ENCODE data around the gene AGFG2. TPM values are rescaled to one million over a fixed set of nuclear protein-coding genes. Genes with fewer than 3 reads are reported as not detected.

AGFG2 gene, protein sequence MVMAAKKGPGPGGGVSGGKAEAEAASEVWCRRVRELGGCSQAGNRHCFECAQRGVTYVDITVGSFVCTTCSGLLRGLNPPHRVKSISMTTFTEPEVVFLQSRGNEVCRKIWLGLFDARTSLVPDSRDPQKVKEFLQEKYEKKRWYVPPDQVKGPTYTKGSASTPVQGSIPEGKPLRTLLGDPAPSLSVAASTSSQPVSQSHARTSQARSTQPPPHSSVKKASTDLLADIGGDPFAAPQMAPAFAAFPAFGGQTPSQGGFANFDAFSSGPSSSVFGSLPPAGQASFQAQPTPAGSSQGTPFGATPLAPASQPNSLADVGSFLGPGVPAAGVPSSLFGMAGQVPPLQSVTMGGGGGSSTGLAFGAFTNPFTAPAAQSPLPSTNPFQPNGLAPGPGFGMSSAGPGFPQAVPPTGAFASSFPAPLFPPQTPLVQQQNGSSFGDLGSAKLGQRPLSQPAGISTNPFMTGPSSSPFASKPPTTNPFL
- total RNA-seq (2022) (45.6 and 63.1 TPM in 2 replicates), Bru-seq, nascent RNA (percentile 81 among the genes with signal in this experiment), BruChase-seq, experiment 1, labeled RNA remaining after a 6-hour chase (percentile 71 among the genes with signal in this experiment), BruChase-seq, experiment 2, labeled RNA remaining after a 2-hour chase (percentile 76 among the genes with signal in this experiment)
- long read RNA-seq, full-length matches to known transcripts: 21 of 41 reads
- long read RNA-seq, partial matches to known transcripts: 8 of 41 reads
- long read RNA-seq, other reads (novel, unspliced or antisense): 12 of 41 reads

DNA sequence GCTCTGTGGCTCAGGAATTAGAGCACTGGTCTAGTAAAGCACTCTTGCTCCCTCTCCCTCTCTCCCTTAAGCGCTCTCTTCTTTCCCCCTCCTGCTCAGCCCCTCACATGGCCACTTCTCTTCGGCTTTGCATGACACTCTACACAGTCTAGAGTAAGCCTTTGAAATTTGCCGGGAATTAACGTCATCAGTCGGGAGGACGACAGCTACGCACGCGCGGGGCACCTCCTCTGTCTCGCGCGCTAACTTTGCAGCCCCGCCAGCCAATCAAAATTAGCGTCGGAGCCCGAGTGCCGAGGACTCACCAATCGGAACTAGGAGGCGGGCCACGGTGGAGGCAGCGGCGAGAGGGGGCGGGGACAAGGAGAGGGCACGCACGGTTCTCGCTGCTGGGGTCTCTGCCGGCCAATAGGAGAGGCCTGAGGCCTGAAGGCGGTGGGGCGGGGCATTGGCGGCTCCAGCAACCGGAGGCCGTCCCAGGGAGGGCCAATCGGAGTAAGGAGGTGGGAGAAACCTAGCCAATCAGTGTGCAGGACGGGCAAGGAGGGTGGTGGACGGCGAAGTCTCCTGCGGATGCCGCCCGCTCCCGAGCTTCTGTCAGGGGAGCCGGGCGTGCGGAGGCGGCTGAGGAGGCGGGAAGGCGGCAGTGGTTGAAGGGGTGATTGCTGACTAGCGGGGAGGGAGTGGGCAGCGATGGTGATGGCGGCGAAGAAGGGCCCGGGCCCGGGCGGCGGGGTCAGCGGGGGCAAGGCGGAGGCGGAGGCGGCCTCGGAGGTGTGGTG is at the start of gene AGFG2:
TSS of gene AGFG2 (plus strand) at position 550 of the 782 bp plus-strand sequence. CDS start at position 694, 144 bp downstream.
- no peaks in the 10 kb centered on the region for H3K9me3 Mint-ChIP-seq (ENCODE audit: low read depth, unreplicated experiment)
- CTCF ChIA-PET: interaction anchor here (1.0 to 1.6 kb wide), 2 partner anchors 21 to 51 kb away, joined by 3 read pairs; no protein-coding TSS in a partner anchor
- H3K27ac Mint-ChIP-seq (ENCODE audit: unreplicated experiment): peak within 1 kb of the TSS; percentile 92
- TF ChIP-seq, protein P1, sequence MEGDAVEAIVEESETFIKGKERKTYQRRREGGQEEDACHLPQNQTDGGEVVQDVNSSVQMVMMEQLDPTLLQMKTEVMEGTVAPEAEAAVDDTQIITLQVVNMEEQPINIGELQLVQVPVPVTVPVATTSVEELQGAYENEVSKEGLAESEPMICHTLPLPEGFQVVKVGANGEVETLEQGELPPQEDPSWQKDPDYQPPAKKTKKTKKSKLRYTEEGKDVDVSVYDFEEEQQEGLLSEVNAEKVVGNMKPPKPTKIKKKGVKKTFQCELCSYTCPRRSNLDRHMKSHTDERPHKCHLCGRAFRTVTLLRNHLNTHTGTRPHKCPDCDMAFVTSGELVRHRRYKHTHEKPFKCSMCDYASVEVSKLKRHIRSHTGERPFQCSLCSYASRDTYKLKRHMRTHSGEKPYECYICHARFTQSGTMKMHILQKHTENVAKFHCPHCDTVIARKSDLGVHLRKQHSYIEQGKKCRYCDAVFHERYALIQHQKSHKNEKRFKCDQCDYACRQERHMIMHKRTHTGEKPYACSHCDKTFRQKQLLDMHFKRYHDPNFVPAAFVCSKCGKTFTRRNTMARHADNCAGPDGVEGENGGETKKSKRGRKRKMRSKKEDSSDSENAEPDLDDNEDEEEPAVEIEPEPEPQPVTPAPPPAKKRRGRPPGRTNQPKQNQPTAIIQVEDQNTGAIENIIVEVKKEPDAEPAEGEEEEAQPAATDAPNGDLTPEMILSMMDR (IDR thresholded peaks at IDR 0.05; ENCODE audit: unreplicated experiment): no peak
- H3K27me3 Mint-ChIP-seq (ENCODE audit: unreplicated experiment): no peaks in the 10 kb centered on the region
- peak; percentile 99 for DNase-seq
- no TSS peak for BruUV-seq (replicated peaks)
- H3K4me1 Mint-ChIP-seq (ENCODE audit: low read depth, unreplicated experiment): peaks cover 30% of the 10 kb centered on the region
- intact Hi-C loops (cut with micrococcal nuclease; ENCODE audit: unreplicated experiment): no loop called here
- peaks cover 36% of the 10 kb centered on the region for H3K36me3 Mint-ChIP-seq (ENCODE audit: insufficient read depth, unreplicated experiment)
- H3K4me3 Mint-ChIP-seq (ENCODE audit: low read depth, unreplicated experiment): peak within 1 kb of the TSS; percentile 95

DNA sequence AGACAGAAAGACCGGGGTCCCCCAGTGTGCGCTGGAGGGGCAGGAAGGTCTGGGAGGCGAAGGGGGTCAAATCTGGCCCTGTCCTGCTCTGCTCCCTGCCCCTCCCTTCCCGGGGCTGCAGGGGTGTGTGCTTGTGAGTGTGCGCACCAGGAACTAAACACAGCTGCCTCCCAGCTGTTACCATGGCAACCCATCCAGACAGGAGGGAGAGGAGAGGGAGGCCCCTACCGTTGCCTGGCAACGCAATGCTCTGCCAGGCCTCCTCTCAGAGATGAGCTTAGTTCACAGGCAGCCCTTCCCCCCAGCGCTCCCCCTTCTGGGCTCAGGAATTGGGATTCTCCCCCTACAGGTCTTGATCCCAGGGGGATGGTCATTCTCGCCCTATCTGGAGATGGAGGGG is 49.2 kb upstream of the AGFG2 start:
- H3K27ac Mint-ChIP-seq (ENCODE audit: unreplicated experiment): no peak overlapping the region
- peaks cover 5% of the 10 kb centered on the region for H3K36me3 Mint-ChIP-seq (ENCODE audit: insufficient read depth, unreplicated experiment)
- intact Hi-C loops (cut with micrococcal nuclease; ENCODE audit: unreplicated experiment): no loop called here
- CTCF ChIA-PET: no interaction called here
- BruUV-seq (replicated peaks): no TSS peak
- peaks cover 14% of the 10 kb centered on the region for H3K27me3 Mint-ChIP-seq (ENCODE audit: unreplicated experiment)
- DNase-seq: peak; percentile 58
- no peaks in the 10 kb centered on the region for H3K9me3 Mint-ChIP-seq (ENCODE audit: low read depth, unreplicated experiment)
- TF ChIP-seq, protein P1 (IDR thresholded peaks at IDR 0.05; ENCODE audit: unreplicated experiment): no peak
- H3K4me3 Mint-ChIP-seq (ENCODE audit: low read depth, unreplicated experiment): no peak overlapping the region
- no peaks in the 10 kb centered on the region for H3K4me1 Mint-ChIP-seq (ENCODE audit: low read depth, unreplicated experiment)

DNA sequence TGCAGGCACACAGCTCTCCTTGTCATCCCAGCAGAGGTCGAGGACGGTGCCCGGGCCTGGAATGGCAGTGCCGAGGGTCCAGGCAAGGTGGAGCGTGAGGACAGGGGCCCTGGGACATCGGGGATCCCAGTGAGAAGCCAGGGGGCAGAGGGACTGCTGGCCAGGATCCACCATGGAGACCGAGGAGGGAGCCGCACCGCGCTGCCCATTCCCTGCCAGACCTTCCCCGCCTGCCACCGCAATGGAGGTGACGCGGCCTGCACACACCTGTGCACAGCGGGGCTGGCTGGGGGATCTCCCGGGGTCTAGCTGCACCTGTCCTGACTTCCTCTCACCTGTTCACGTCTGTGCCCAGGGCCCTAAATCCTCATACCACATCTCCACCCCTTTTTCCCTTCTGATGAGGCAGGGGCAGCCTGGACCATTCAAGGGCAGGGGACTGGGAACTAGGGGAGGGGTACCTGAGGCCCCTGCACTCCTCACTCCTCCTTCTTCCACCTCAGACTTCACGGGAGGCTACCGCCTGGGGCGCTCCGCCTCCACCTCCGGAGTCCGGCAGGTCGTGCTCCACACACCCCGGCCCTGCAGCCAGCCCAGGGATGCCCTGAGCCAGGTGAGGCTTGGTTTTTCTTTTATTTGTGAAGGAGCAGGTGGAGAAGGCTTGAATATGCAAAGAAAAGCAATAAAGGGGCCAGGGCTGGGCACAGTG is 48.4 kb upstream of the AGFG2 start:
- Mint-ChIP-seq H3K36me3 (ENCODE audit: insufficient read depth, unreplicated experiment) (peaks cover 5% of the 10 kb centered on the region), H3K9me3 (ENCODE audit: low read depth, unreplicated experiment) (no peaks in the 10 kb centered on the region), H3K4me1 (ENCODE audit: low read depth, unreplicated experiment) (no peaks in the 10 kb centered on the region), H3K27ac (ENCODE audit: unreplicated experiment) (no peak overlapping the region), H3K27me3 (ENCODE audit: unreplicated experiment) (peaks cover 21% of the 10 kb centered on the region), H3K4me3 (ENCODE audit: low read depth, unreplicated experiment) (no peak overlapping the region)
- BruUV-seq (replicated peaks): no TSS peak
- TF ChIP-seq, protein P1 (IDR thresholded peaks at IDR 0.05; ENCODE audit: unreplicated experiment): no peak
- CTCF ChIA-PET: no interaction called here
- no peak for DNase-seq
- intact Hi-C loops (cut with micrococcal nuclease; ENCODE audit: unreplicated experiment): no loop called here

DNA sequence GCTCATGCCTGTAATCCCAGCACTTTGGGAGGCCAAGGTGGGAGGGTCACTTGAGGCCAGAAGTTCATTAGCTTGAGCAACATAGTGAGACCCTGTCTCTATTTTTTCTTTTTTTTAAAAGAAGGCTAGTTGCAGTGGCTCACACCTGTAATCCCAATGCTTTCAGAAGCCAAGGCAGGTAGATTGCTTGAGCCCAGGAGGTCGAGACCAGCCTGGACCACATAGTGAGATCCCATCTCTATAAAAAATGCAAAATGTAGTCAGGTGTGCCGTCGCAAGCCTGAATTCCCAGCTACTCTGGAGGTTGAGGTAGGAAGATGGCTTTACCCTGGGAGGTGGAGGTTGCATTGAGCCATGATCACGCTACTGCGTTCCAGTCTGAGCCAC is 47.8 kb upstream of the AGFG2 start:
- H3K4me3 Mint-ChIP-seq (ENCODE audit: low read depth, unreplicated experiment): no peak overlapping the region

More for the DNA sequence above, 47.8 kb upstream of the AGFG2 start:
- H3K36me3 Mint-ChIP-seq (ENCODE audit: insufficient read depth, unreplicated experiment): peaks cover 5% of the 10 kb centered on the region
- TF ChIP-seq, protein P1 (IDR thresholded peaks at IDR 0.05; ENCODE audit: unreplicated experiment): no peak
- H3K9me3 Mint-ChIP-seq (ENCODE audit: low read depth, unreplicated experiment): no peaks in the 10 kb centered on the region
- no peak overlapping the region for H3K27ac Mint-ChIP-seq (ENCODE audit: unreplicated experiment)
- no TSS peak for BruUV-seq (replicated peaks)
- DNase-seq: no peak
- intact Hi-C loops (cut with micrococcal nuclease; ENCODE audit: unreplicated experiment): no loop called here
- CTCF ChIA-PET: no interaction called here
- H3K27me3 Mint-ChIP-seq (ENCODE audit: unreplicated experiment): peaks cover 26% of the 10 kb centered on the region
- H3K4me1 Mint-ChIP-seq (ENCODE audit: low read depth, unreplicated experiment): no peaks in the 10 kb centered on the region

Measured in Calu3 (cell line).